ENCODE results near the gene OR9A4. TPM values are rescaled to one million over a fixed set of nuclear protein-coding genes. Genes with fewer than 3 reads are reported as not detected.

The OR9A4 gene
- total RNA-seq (not detected), polyA plus RNA-seq (not detected)

- ATAC-seq (ENCODE audit: low read depth in 2 of 2): no peak
- Histone ChIP-seq H3K4me3 (ENCODE audit: low read depth, low read length) (no peak within 1 kb of the TSS), H3K4me1 (ENCODE audit: control insufficient read depth, insufficient read depth, low read length, poor library complexity, severe bottlenecking) (no peaks in the 10 kb centered on the region), H3K9me3 (ENCODE audit: control insufficient read depth in 2 of 2, low read length in 2 of 2) (no peaks in the 10 kb centered on the region), H3K27ac (ENCODE audit: insufficient read depth, low read length, poor library complexity, severe bottlenecking) (no peak within 1 kb of the TSS), H3K27me3 (ENCODE audit: control insufficient read depth, insufficient read depth, low read length) (no peaks in the 10 kb centered on the region), H3K36me3 (ENCODE audit: control insufficient read depth, insufficient read depth, low read length) (no peaks in the 10 kb centered on the region)
- Mint-ChIP-seq H3K27ac (no peak within 1 kb of the TSS), H3K27me3 (no peaks in the 10 kb centered on the region), H3K9me3 (peaks cover 0 to 4% (median 2%) of the 10 kb centered on the region in 7 donors), H3K4me1 (no peaks in the 10 kb centered on the region), H3K4me3 (no peak within 1 kb of the TSS), H3K36me3 (no peaks in the 10 kb centered on the region)
- no peak for DNase-seq
These were observed at the start of gene OR9A4 for GRCh38 chr7:141916099-141916498. TSS of gene OR9A4 (plus strand) at chr7:141916399. CDS start at chr7:141918876, 2,477 bp downstream.

GRCh38 chr7:141866974-141867373 is 49.2 kb upstream of the OR9A4 start:
- H3K9me3 ChIP-seq (ENCODE audit: control insufficient read depth in 2 of 2, low read length in 2 of 2): no peaks in the 10 kb centered on the region
- no peaks in the 10 kb centered on the region for H3K4me1 ChIP-seq (ENCODE audit: control insufficient read depth, insufficient read depth, low read length, poor library complexity, severe bottlenecking)
- H3K4me3 ChIP-seq (ENCODE audit: low read depth, low read length): no peak overlapping the region
- Mint-ChIP-seq H3K36me3 (no peaks in the 10 kb centered on the region), H3K4me3 (no peak overlapping the region), H3K4me1 (no peaks in the 10 kb centered on the region), H3K27ac (no peak overlapping the region), H3K27me3 (no peaks in the 10 kb centered on the region), H3K9me3 (peaks cover 0 to 17% (median 4%) of the 10 kb centered on the region in 7 donors)
- no peaks in the 10 kb centered on the region for H3K27me3 ChIP-seq (ENCODE audit: control insufficient read depth, insufficient read depth, low read length)
- H3K27ac ChIP-seq (ENCODE audit: insufficient read depth, low read length, poor library complexity, severe bottlenecking): no peak overlapping the region
- no peak for DNase-seq
- no peaks in the 10 kb centered on the region for H3K36me3 ChIP-seq (ENCODE audit: control insufficient read depth, insufficient read depth, low read length)
- ATAC-seq (ENCODE audit: low read depth in 2 of 2): no peak

- H3K27ac Mint-ChIP-seq: no peak overlapping the region
- Histone ChIP-seq H3K4me1 (ENCODE audit: control insufficient read depth, insufficient read depth, low read length, poor library complexity, severe bottlenecking) (no peaks in the 10 kb centered on the region), H3K9me3 (ENCODE audit: control insufficient read depth in 2 of 2, low read length in 2 of 2) (no peaks in the 10 kb centered on the region), H3K36me3 (ENCODE audit: control insufficient read depth, insufficient read depth, low read length) (no peaks in the 10 kb centered on the region), H3K4me3 (ENCODE audit: low read depth, low read length) (no peak overlapping the region), H3K27me3 (ENCODE audit: control insufficient read depth, insufficient read depth, low read length) (no peaks in the 10 kb centered on the region), H3K27ac (ENCODE audit: insufficient read depth, low read length, poor library complexity, severe bottlenecking) (no peak overlapping the region)
- H3K4me1 Mint-ChIP-seq: no peaks in the 10 kb centered on the region
- H3K9me3 Mint-ChIP-seq: peaks cover 0 to 17% (median 2%) of the 10 kb centered on the region in 7 donors
- no peaks in the 10 kb centered on the region for H3K27me3 Mint-ChIP-seq
- DNase-seq: no peak
- no peak for ATAC-seq (ENCODE audit: low read depth in 2 of 2)
- no peak overlapping the region for H3K4me3 Mint-ChIP-seq
- no peaks in the 10 kb centered on the region for H3K36me3 Mint-ChIP-seq
These were observed 43.3 kb upstream of the OR9A4 start for GRCh38 chr7:141872931-141873330.

GRCh38 chr7:141874787-141875186 is 41.4 kb upstream of the OR9A4 start:
- Mint-ChIP-seq H3K27ac (no peak overlapping the region), H3K4me1 (no peaks in the 10 kb centered on the region), H3K27me3 (no peaks in the 10 kb centered on the region), H3K36me3 (no peaks in the 10 kb centered on the region), H3K4me3 (no peak overlapping the region), H3K9me3 (peaks cover 0 to 8% (median 2%) of the 10 kb centered on the region in 7 donors)
- H3K4me1 ChIP-seq (ENCODE audit: control insufficient read depth, insufficient read depth, low read length, poor library complexity, severe bottlenecking): no peaks in the 10 kb centered on the region
- H3K9me3 ChIP-seq (ENCODE audit: control insufficient read depth in 2 of 2, low read length in 2 of 2): no peaks in the 10 kb centered on the region
- no peak overlapping the region for H3K27ac ChIP-seq (ENCODE audit: insufficient read depth, low read length, poor library complexity, severe bottlenecking)
- no peak overlapping the region for H3K4me3 ChIP-seq (ENCODE audit: low read depth, low read length)
- no peaks in the 10 kb centered on the region for H3K36me3 ChIP-seq (ENCODE audit: control insufficient read depth, insufficient read depth, low read length)
- DNase-seq: no peak
- H3K27me3 ChIP-seq (ENCODE audit: control insufficient read depth, insufficient read depth, low read length): no peaks in the 10 kb centered on the region
- ATAC-seq (ENCODE audit: low read depth in 2 of 2): no peak

- no peaks in the 10 kb centered on the region for H3K9me3 ChIP-seq (ENCODE audit: control insufficient read depth in 2 of 2, low read length in 2 of 2)
- H3K36me3 ChIP-seq (ENCODE audit: control insufficient read depth, insufficient read depth, low read length): no peaks in the 10 kb centered on the region
- Mint-ChIP-seq H3K36me3 (no peaks in the 10 kb centered on the region), H3K27ac (no peak overlapping the region), H3K27me3 (no peaks in the 10 kb centered on the region), H3K9me3 (peaks cover 0 to 6% (median 2%) of the 10 kb centered on the region in 7 donors), H3K4me1 (no peaks in the 10 kb centered on the region), H3K4me3 (no peak overlapping the region)
- DNase-seq (no peak), ATAC-seq (ENCODE audit: low read depth in 2 of 2) (no peak)
- H3K27me3 ChIP-seq (ENCODE audit: control insufficient read depth, insufficient read depth, low read length): no peaks in the 10 kb centered on the region
- H3K27ac ChIP-seq (ENCODE audit: insufficient read depth, low read length, poor library complexity, severe bottlenecking): no peak overlapping the region
- no peak overlapping the region for H3K4me3 ChIP-seq (ENCODE audit: low read depth, low read length)
- no peaks in the 10 kb centered on the region for H3K4me1 ChIP-seq (ENCODE audit: control insufficient read depth, insufficient read depth, low read length, poor library complexity, severe bottlenecking)
These were observed 40.7 kb upstream of the OR9A4 start for GRCh38 chr7:141875453-141875852.

GRCh38 chr7:141876371-141876770 is 39.8 kb upstream of the OR9A4 start:
- Mint-ChIP-seq H3K36me3 (no peaks in the 10 kb centered on the region), H3K9me3 (peaks cover 0 to 8% (median 2%) of the 10 kb centered on the region in 7 donors), H3K27me3 (no peaks in the 10 kb centered on the region), H3K4me3 (no peak overlapping the region), H3K4me1 (no peaks in the 10 kb centered on the region), H3K27ac (no peak overlapping the region)
- H3K27me3 ChIP-seq (ENCODE audit: control insufficient read depth, insufficient read depth, low read length): no peaks in the 10 kb centered on the region
- H3K36me3 ChIP-seq (ENCODE audit: control insufficient read depth, insufficient read depth, low read length): no peaks in the 10 kb centered on the region
- H3K4me3 ChIP-seq (ENCODE audit: low read depth, low read length): no peak overlapping the region
- DNase-seq: no peak
- H3K4me1 ChIP-seq (ENCODE audit: control insufficient read depth, insufficient read depth, low read length, poor library complexity, severe bottlenecking): no peaks in the 10 kb centered on the region
- no peak for ATAC-seq (ENCODE audit: low read depth in 2 of 2)
- no peak overlapping the region for H3K27ac ChIP-seq (ENCODE audit: insufficient read depth, low read length, poor library complexity, severe bottlenecking)
- H3K9me3 ChIP-seq (ENCODE audit: control insufficient read depth in 2 of 2, low read length in 2 of 2): no peaks in the 10 kb centered on the region

GRCh38 chr7:141877365-141877764 is 38.8 kb upstream of the OR9A4 start:
- H3K4me3 ChIP-seq (ENCODE audit: low read depth, low read length): no peak overlapping the region
- no peaks in the 10 kb centered on the region for H3K4me1 Mint-ChIP-seq
- ATAC-seq (ENCODE audit: low read depth in 2 of 2): no peak
- H3K27me3 Mint-ChIP-seq: no peaks in the 10 kb centered on the region
- H3K27ac ChIP-seq (ENCODE audit: insufficient read depth, low read length, poor library complexity, severe bottlenecking): no peak overlapping the region
- H3K4me1 ChIP-seq (ENCODE audit: control insufficient read depth, insufficient read depth, low read length, poor library complexity, severe bottlenecking): no peaks in the 10 kb centered on the region
- no peak overlapping the region for H3K27ac Mint-ChIP-seq
- H3K9me3 ChIP-seq (ENCODE audit: control insufficient read depth in 2 of 2, low read length in 2 of 2): no peaks in the 10 kb centered on the region
- H3K9me3 Mint-ChIP-seq: peaks cover 0 to 12% (median 3%) of the 10 kb centered on the region in 7 donors
- no peak for DNase-seq
- H3K27me3 ChIP-seq (ENCODE audit: control insufficient read depth, insufficient read depth, low read length): no peaks in the 10 kb centered on the region
- H3K36me3 ChIP-seq (ENCODE audit: control insufficient read depth, insufficient read depth, low read length): no peaks in the 10 kb centered on the region
- no peak overlapping the region for H3K4me3 Mint-ChIP-seq
- H3K36me3 Mint-ChIP-seq: no peaks in the 10 kb centered on the region

- no peak overlapping the region for H3K4me3 Mint-ChIP-seq
- H3K4me1 Mint-ChIP-seq: no peaks in the 10 kb centered on the region
- Histone ChIP-seq H3K36me3 (ENCODE audit: control insufficient read depth, insufficient read depth, low read length) (no peaks in the 10 kb centered on the region), H3K4me1 (ENCODE audit: control insufficient read depth, insufficient read depth, low read length, poor library complexity, severe bottlenecking) (no peaks in the 10 kb centered on the region), H3K4me3 (ENCODE audit: low read depth, low read length) (no peak overlapping the region), H3K9me3 (ENCODE audit: control insufficient read depth in 2 of 2, low read length in 2 of 2) (no peaks in the 10 kb centered on the region), H3K27ac (ENCODE audit: insufficient read depth, low read length, poor library complexity, severe bottlenecking) (no peak overlapping the region), H3K27me3 (ENCODE audit: control insufficient read depth, insufficient read depth, low read length) (no peaks in the 10 kb centered on the region)
- no peak overlapping the region for H3K27ac Mint-ChIP-seq
- no peaks in the 10 kb centered on the region for H3K36me3 Mint-ChIP-seq
- peaks cover 0 to 12% (median 3%) of the 10 kb centered on the region in 7 donors for H3K9me3 Mint-ChIP-seq
- ATAC-seq (ENCODE audit: low read depth in 2 of 2): no peak
- no peak for DNase-seq
- no peaks in the 10 kb centered on the region for H3K27me3 Mint-ChIP-seq
These were observed 35.2 kb upstream of the OR9A4 start for GRCh38 chr7:141880960-141881359.

Data from CD4-positive, CD25-positive, alpha-beta regulatory T cell (primary cell).